WERI-Rb-1 (cell line): ENCODE measurements around the gene LPO.

ENCODE experiments used
- DNase-seq: peaks from one replicate; pipeline ENCODE4 v3.0.0-alpha.2; 2020
- H3K27ac ChIP-seq: fragments of 250-450 bp; sonication (Bioruptor Pico); 2 replicates; pipeline ENCODE4 v1.5.1; 2020; ENCODE audit warnings: mild to moderate bottlenecking, moderate library complexity
- H3K27me3 ChIP-seq: fragments of 250-450 bp; sonication (Bioruptor Pico); 2 replicates; pipeline ENCODE4 v1.5.1; 2021; ENCODE audit warnings: mild to moderate bottlenecking, low read depth, moderate library complexity; ENCODE audit not compliant: insufficient read depth, severe bottlenecking
- H3K36me3 ChIP-seq: fragments of 250-450 bp; sonication (Bioruptor Pico); 2 replicates; pipeline ENCODE4 v1.5.1; 2020; ENCODE audit warnings: mild to moderate bottlenecking, moderate library complexity
- H3K4me3 ChIP-seq: 2 replicates; pipeline ENCODE4 v1.5.1; 2011; ENCODE audit warnings: low read depth, mild to moderate bottlenecking, control low read depth, low read length
- H3K9me3 ChIP-seq: fragments of 250-450 bp; sonication (Bioruptor Pico); 2 replicates; pipeline ENCODE4 v1.5.1; 2021; ENCODE audit warnings: mild to moderate bottlenecking, moderate library complexity; ENCODE audit not compliant: severe bottlenecking
- CTCF ChIP-seq: IDR thresholded peaks from 2 replicates; pipeline ENCODE4 v1.5.1; 2011; ENCODE audit warnings: low read depth, mild to moderate bottlenecking, control low read depth, inconsistent platforms, low read length

LPO gene

GRCh38 chr17:58238147-58238634, at the start of gene LPO:
Gene LPO (plus strand): TSS chr17:58238584. CDS start chr17:58242980, 4,396 bp downstream.
- no peak for DNase-seq
- Histone ChIP-seq H3K4me3 (no peak within 1 kb of the TSS), H3K36me3 (no peaks in the 10 kb centered on the region), H3K27me3 (no peaks in the 10 kb centered on the region), H3K27ac (no peak within 1 kb of the TSS), H3K9me3 (no peaks in the 10 kb centered on the region)
- TF ChIP-seq CTCF = no peak

GRCh38 chr17:58189436-58190146, 48.8 kb upstream of the LPO start:
- Histone ChIP-seq H3K27me3 (no peaks in the 10 kb centered on the region), H3K4me3 (no peak overlapping the region), H3K27ac (no peak overlapping the region), H3K9me3 (no peaks in the 10 kb centered on the region), H3K36me3 (no peaks in the 10 kb centered on the region)
- no peak for TF ChIP-seq CTCF
- no peak for DNase-seq

DNA sequence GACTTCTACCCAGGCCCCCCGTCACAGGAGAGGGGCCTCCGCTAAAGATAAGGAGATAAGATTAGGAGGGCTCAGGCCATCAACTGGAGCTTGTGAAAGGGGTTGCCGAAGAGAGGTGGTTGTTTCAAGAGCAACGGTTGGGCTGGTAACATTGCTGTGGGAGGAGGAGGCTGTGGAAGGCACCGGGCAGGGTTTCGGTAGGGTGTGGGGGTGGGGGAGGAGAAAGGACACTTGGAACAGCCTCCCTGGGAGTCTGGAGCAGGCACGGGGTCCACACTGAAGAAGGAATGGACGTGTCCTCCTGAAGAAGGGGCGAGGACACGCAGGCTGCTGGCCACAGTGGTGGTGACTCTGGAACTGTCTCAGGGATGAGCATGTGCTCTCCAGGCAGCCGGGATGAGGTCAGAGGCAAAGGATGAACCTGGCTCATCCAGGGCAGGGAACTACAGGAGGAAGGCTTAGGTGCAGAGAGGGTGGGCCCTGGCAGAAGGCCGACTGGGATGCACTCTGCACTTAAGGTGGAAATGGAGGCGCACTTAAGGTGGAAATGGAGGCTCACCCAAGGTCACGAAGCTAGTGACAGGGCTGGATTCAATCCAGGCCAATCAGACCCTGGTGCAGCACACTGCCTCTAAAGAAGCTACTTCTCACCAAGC, 47.0 kb upstream of the LPO start:
- Histone ChIP-seq H3K9me3 (no peaks in the 10 kb centered on the region), H3K27ac (no peak overlapping the region), H3K27me3 (no peaks in the 10 kb centered on the region), H3K36me3 (no peaks in the 10 kb centered on the region), H3K4me3 (no peak overlapping the region)
- no peak for TF ChIP-seq CTCF
- peak; percentile 51 for DNase-seq

DNA sequence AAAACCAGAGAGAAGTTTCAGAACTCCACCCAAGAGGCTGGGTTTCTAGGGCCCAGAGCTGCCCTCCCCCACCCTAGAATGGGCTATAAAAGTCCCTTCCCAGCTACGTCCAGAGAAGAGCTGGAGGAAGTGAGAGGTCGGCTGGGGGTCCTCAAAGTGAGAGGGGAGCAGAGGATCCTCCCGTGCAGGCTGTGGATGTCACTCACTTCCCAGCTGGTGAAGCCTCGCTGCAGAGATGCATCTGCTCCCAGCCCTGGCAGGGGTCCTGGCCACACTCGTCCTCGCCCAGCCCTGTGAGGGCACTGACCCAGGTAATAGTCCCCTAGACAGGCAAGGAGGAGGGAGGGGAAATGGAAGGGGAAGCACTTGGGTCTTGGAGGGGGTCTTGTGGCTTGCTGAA, 45.8 kb upstream of the LPO start, which contains the start of gene EPX:
EPX (plus strand) TSS at position 115 of the 400 bp plus-strand sequence; CDS start at position 236, 121 bp downstream.
- no peaks in the 10 kb centered on the region for H3K36me3 ChIP-seq
- H3K27ac ChIP-seq = no peak within 1 kb of the TSS
- H3K9me3 ChIP-seq = no peaks in the 10 kb centered on the region
- no peaks in the 10 kb centered on the region for H3K27me3 ChIP-seq
- H3K4me3 ChIP-seq = no peak within 1 kb of the TSS
- TF ChIP-seq CTCF = no peak
- no peak for DNase-seq

- no peak for DNase-seq
- no peaks in the 10 kb centered on the region for H3K36me3 ChIP-seq
- H3K27ac ChIP-seq = no peak overlapping the region
- H3K4me3 ChIP-seq = no peak overlapping the region
- TF ChIP-seq CTCF = peak; percentile 36
- no peaks in the 10 kb centered on the region for H3K9me3 ChIP-seq
- H3K27me3 ChIP-seq = no peaks in the 10 kb centered on the region
These were observed 44.6 kb upstream of the LPO start for GRCh38 chr17:58193641-58194255.
